ENCODE data around the gene ANKRD55. TPM values are rescaled to one million over a fixed set of nuclear protein-coding genes. Genes with fewer than 3 reads are reported as not detected.

ANKRD55 gene
- total RNA-seq, 2 donors from 2014 or later: 0.27 to 0.29 TPM

DNA sequence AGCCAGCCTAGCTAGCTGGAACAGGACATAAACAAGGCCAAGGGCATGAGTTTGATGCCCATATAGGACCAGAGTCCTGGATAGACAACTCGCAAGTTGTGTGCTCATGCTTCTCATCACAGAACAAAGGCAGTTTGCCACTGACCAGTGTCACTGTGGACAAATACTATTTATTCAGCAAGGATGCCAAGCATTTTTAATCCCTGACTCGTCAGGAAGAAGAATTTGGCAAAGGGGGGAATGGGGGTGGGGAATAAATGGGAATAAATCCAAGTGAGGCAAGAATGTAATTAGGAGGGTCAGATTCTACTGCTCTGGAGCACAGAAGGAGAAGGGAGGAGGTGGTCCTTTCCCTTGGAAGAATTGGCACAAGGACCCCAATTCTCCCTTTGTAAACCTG, 46.8 kb upstream of the ANKRD55 start:
- DNase-seq: no peak
- H3K27me3 Mint-ChIP-seq (ENCODE audit: insufficient read depth): peaks cover 33% of the 10 kb centered on the region
- no peak overlapping the region for H3K27ac Mint-ChIP-seq
- no peak overlapping the region for H3K9ac ChIP-seq (ENCODE audit: extremely low read depth, low read length, poor library complexity, severe bottlenecking)
- TF ChIP-seq CTCF (conservative IDR thresholded peaks at IDR 0.05): no peak
- H3K4me3 Mint-ChIP-seq: no peak overlapping the region
- H3K36me3 Mint-ChIP-seq (ENCODE audit: low read depth): no peaks in the 10 kb centered on the region
- H3K4me1 ChIP-seq (ENCODE audit: control insufficient read depth, insufficient read depth, low read length): no peaks in the 10 kb centered on the region
- no peaks in the 10 kb centered on the region for H3K36me3 ChIP-seq (ENCODE audit: control insufficient read depth, insufficient read depth, low read length)
- H3K4me3 ChIP-seq (ENCODE audit: low read length): no peak overlapping the region
- H3K27me3 ChIP-seq (ENCODE audit: control insufficient read depth, insufficient read depth, low read length, poor library complexity, severe bottlenecking): peaks cover 71% of the 10 kb centered on the region
- no peak overlapping the region for H3K27ac ChIP-seq (ENCODE audit: low read depth, low read length)
- H3K4me1 Mint-ChIP-seq: peaks cover 1% of the 10 kb centered on the region
- no peaks in the 10 kb centered on the region for H3K9me3 Mint-ChIP-seq
- peaks cover 17% of the 10 kb centered on the region for H3K9me3 ChIP-seq (ENCODE audit: control insufficient read depth, low read length)
- 36 to 42% methylated on average over 1 to 2 of the region's 2 CpGs for whole genome bisulfite sequencing, 2 experiments (ENCODE audit: insufficient coverage in 1 of 2, insufficient read length in 1 of 2)

GRCh38 chr5:56279291-56279690, 46.2 kb upstream of the ANKRD55 start:
- 90 to 92% methylated on average over 6 of the region's 6 CpGs for WGBS, 2 experiments (ENCODE audit: insufficient coverage in 1 of 2, insufficient read length in 1 of 2)
- Mint-ChIP-seq H3K27me3 (ENCODE audit: insufficient read depth) (peaks cover 39% of the 10 kb centered on the region), H3K9me3 (no peaks in the 10 kb centered on the region), H3K4me3 (no peak overlapping the region), H3K4me1 (peaks cover 1% of the 10 kb centered on the region), H3K36me3 (ENCODE audit: low read depth) (no peaks in the 10 kb centered on the region), H3K27ac (no peak overlapping the region)
- Histone ChIP-seq H3K9ac (ENCODE audit: extremely low read depth, low read length, poor library complexity, severe bottlenecking) (no peak overlapping the region), H3K36me3 (ENCODE audit: control insufficient read depth, insufficient read depth, low read length) (no peaks in the 10 kb centered on the region), H3K4me3 (ENCODE audit: low read length) (no peak overlapping the region), H3K27me3 (ENCODE audit: control insufficient read depth, insufficient read depth, low read length, poor library complexity, severe bottlenecking) (peaks cover 65% of the 10 kb centered on the region), H3K4me1 (ENCODE audit: control insufficient read depth, insufficient read depth, low read length) (no peaks in the 10 kb centered on the region), H3K27ac (ENCODE audit: low read depth, low read length) (no peak overlapping the region), H3K9me3 (ENCODE audit: control insufficient read depth, low read length) (peaks cover 17% of the 10 kb centered on the region)
- TF ChIP-seq CTCF (conservative IDR thresholded peaks at IDR 0.05): no peak
- DNase-seq: no peak

DNA sequence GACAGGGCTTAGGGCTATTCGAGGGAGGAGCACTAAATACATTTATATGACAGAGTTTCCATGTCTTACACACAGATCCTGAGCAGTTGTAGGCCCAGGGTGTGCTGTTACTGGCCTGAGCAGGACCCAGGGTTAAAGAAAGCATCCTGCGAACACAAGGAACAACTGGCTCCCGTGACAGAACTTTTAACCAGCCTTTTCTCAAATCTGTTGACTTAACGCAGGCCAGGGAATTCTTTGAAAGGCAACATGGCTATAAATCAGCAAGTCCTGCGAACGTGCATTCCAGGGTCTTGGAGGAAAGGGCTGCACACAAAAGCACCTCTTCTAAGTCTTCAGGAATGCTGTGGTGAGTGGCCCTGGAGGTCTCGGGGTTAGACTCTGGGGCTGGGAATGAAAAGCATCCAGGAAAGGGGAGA, 45.2 kb upstream of the ANKRD55 start:
- Histone ChIP-seq H3K27ac (ENCODE audit: low read depth, low read length) (no peak overlapping the region), H3K4me3 (ENCODE audit: low read length) (no peak overlapping the region), H3K36me3 (ENCODE audit: control insufficient read depth, insufficient read depth, low read length) (no peaks in the 10 kb centered on the region), H3K9me3 (ENCODE audit: control insufficient read depth, low read length) (peaks cover 17% of the 10 kb centered on the region), H3K27me3 (ENCODE audit: control insufficient read depth, insufficient read depth, low read length, poor library complexity, severe bottlenecking) (peaks cover 56% of the 10 kb centered on the region), H3K9ac (ENCODE audit: extremely low read depth, low read length, poor library complexity, severe bottlenecking) (no peak overlapping the region), H3K4me1 (ENCODE audit: control insufficient read depth, insufficient read depth, low read length) (no peaks in the 10 kb centered on the region)
- H3K27me3 Mint-ChIP-seq (ENCODE audit: insufficient read depth): peaks cover 42% of the 10 kb centered on the region
- TF ChIP-seq CTCF (conservative IDR thresholded peaks at IDR 0.05): no peak
- no peaks in the 10 kb centered on the region for H3K9me3 Mint-ChIP-seq
- H3K27ac Mint-ChIP-seq: no peak overlapping the region
- no peaks in the 10 kb centered on the region for H3K36me3 Mint-ChIP-seq (ENCODE audit: low read depth)
- DNase-seq: no peak
- H3K4me1 Mint-ChIP-seq: peaks cover 5% of the 10 kb centered on the region
- WGBS, 2 experiments (ENCODE audit: insufficient coverage in 1 of 2, insufficient read length in 1 of 2): 79 to 90% methylated on average over 7 of the region's 7 CpGs
- H3K4me3 Mint-ChIP-seq: no peak overlapping the region

Measured in endodermal cell (in vitro differentiated cells).